ENCODE results near the gene CCDC171.

Gene CCDC171

DNA sequence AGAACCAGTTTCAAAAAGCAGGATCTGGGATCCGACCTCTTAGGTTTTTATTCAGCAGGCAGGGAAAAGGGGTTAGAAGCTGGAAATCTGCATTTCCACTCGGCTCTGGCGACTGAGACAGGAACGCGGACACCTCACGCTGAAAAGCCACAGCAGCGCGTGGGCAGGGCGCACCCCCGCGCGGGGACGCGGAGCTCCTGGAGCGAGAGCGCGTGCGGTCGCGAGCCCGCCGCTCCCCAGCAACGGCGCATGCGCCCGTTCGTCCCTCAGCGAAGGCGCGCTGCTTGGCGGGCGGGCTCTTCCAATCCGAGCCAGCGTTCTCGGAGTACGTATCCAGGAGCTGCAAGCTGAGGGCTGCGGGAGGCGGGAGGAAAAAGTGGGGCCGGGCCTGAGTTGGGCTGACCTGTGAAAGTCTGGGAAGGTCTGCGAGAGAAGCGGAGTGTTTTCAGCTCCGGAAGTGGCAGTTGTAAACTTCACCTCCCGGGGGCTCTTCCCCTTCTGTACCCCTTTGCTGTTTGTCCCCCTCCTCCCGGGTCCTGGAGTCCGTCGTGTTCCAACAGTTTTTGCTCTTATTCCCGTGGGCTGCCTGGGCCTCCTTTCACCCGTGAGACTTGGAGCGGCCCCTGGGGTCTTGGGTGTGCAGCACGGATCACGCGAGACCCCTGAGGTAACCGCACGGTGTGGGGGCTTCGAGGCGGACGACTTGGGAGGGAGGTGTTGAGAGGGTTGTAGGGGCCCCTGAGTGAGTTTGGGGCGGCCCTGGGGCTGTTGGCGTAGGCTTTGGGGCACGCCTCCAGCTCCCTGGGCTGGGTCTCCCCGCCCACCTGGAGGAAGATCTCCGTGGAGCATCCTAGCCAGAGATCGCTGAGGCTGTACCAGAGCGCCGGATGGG, at the start of gene CCDC171:
TSS of gene CCDC171 (plus strand) at position 408 of the 892 bp plus-strand sequence. CDS start 11,046 bp downstream, outside the sequence.
- TF ChIP-seq, protein P1, sequence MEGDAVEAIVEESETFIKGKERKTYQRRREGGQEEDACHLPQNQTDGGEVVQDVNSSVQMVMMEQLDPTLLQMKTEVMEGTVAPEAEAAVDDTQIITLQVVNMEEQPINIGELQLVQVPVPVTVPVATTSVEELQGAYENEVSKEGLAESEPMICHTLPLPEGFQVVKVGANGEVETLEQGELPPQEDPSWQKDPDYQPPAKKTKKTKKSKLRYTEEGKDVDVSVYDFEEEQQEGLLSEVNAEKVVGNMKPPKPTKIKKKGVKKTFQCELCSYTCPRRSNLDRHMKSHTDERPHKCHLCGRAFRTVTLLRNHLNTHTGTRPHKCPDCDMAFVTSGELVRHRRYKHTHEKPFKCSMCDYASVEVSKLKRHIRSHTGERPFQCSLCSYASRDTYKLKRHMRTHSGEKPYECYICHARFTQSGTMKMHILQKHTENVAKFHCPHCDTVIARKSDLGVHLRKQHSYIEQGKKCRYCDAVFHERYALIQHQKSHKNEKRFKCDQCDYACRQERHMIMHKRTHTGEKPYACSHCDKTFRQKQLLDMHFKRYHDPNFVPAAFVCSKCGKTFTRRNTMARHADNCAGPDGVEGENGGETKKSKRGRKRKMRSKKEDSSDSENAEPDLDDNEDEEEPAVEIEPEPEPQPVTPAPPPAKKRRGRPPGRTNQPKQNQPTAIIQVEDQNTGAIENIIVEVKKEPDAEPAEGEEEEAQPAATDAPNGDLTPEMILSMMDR (IDR thresholded peaks at IDR 0.05; ENCODE audit: insufficient read depth, missing control alignments), result no peak
- FAIRE-seq (no peak), DNase-seq (ENCODE audit: insufficient read length, low spot score) (peak; percentile 87)

GRCh38 chr9:15505921-15506320, 46.9 kb upstream of the CCDC171 start:
- TF ChIP-seq, protein P1 (IDR thresholded peaks at IDR 0.05; ENCODE audit: insufficient read depth, missing control alignments), result no peak
- FAIRE-seq (peak; percentile 48), DNase-seq (ENCODE audit: insufficient read length, low spot score) (no peak)

DNA sequence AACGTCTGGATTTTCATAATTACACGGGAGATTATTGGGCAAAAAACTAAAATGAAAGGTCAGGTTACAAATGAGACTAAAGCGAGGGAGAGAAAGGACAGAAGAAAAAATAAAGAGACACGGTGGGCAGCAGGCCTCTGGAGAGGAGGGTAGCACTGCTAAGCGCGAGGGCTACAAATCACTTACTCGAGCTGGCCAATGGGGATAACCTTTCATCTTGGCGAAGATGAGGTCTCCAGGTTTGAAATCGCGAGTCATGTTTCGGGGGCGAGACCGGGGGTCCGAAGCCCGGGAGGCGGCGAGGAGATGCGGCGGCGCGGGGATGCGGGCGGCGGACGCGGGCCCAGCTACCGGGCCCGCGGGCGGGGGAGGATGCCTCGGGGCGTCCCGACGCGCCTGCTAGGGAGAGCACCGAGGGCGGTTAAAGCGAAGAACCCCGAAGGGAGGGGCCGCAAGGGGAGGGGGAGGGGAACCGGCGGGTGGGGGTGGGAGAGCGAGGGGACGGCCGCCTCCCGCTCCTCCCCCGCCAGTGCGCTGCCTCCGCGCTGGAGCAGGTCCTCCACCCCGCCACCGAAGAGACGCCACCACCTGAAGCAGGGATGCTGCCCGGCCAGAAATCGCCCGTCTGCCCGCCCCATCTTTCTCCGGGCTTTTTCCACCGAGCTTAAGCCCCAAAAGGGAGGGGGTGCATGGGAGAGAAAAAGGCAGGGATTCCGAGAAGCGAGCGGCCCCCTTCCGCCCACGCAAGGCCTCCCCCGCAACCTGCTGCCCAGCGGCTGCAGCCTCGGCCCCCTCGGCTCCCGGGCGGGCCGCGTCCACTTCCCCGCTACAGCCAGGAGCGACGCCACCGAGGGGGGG, 42.7 kb upstream of the CCDC171 start:
- DNase-seq (ENCODE audit: insufficient read length, low spot score), result no peak
- no peak for FAIRE-seq
- TF ChIP-seq, protein P1 (IDR thresholded peaks at IDR 0.05; ENCODE audit: insufficient read depth, missing control alignments), result no peak

DNA sequence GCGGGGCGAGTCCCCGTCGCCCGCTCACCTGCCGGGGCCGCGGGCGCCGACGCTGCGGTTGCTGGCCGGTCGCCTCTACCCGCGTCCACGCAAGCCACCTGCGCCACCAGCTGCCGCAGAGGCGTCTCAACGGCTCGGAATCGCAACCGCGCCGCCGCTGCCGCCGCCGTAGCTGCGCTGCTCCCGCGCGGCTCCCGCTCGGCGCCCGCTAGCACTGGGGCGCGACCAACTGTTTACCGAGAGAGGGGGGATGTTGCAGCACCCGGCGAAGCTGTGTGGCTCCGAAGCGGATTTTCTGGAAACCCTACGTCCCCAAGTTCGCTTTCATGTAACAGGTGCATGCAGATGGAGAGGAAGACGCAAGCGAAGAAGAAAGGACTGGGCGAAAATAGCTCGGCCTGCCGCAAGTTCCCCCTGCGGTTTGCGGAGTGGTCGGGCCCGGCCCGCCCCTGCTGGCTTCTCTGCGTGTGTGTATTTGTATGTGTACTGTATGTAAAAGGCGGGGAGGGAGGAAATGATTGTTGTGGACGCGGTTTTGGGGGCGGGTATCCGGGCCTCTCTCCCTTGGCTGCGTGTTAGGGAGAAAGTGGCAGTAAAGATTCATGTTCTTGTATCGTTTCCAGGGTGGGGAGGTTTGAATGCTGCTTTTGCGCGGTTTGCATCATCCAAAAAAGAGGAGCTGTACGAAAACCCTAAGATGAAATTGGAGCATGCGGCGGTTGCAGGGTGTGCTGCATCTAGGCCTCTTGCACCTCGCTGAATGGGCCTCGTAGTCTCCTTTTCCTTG, 41.9 kb upstream of the CCDC171 start, which contains the start of gene PSIP1:
TSS of gene PSIP1 (minus strand) at position 182 of the 787 bp plus-strand sequence. CDS start 782 bp downstream, outside the sequence.
- DNase-seq (ENCODE audit: insufficient read length, low spot score) (no peak), FAIRE-seq (no peak)
- TF ChIP-seq, protein P1 (IDR thresholded peaks at IDR 0.05; ENCODE audit: insufficient read depth, missing control alignments), result no peak

DNA sequence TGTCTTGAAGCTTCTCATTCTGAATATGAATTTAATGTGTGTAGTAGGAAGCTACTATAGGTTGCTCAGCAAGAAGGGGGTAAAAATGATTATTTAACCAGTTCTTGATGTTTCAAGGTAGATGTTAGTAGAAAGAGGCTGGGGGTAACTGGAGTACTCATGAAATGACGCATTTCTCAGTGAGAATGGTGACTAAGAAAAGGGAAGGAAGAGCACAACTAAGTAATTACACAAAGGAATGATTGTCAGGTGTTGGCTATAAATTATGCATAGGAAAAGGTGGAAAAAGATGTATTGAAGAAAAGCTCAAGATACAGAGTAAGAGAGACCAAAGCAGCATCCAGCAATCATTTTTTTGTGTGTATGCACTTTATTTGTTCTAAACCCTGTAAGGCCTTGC, 40.6 kb upstream of the CCDC171 start:
- TF ChIP-seq, protein P1 (IDR thresholded peaks at IDR 0.05; ENCODE audit: insufficient read depth, missing control alignments), result no peak
- DNase-seq (ENCODE audit: insufficient read length, low spot score) (no peak), FAIRE-seq (no peak)

GRCh38 chr9:15512889-15513288, 40.0 kb upstream of the CCDC171 start:
- TF ChIP-seq, protein P1 (IDR thresholded peaks at IDR 0.05; ENCODE audit: insufficient read depth, missing control alignments), result no peak
- no peak for DNase-seq (ENCODE audit: insufficient read length, low spot score)
- no peak for FAIRE-seq
